B cell (primary cell): ENCODE data around the gene KCNK1. TPM values are rescaled to one million over a fixed set of nuclear protein-coding genes. Genes with fewer than 3 reads are reported as not detected.
"Not testable (repeated sequence)": the region's sequence is repeated elsewhere in the genome, so short reads cannot be mapped to it uniquely, and the experiment has no call there.

Experiments used
- ATAC-seq: fragments of 200-7000 bp; cut with Tn5 transposase; one replicate; pipeline ENCODE4 v1.10.0; 2021; ENCODE audit warnings: low read depth, mild to moderate bottlenecking, moderate number of reproducible peaks, moderate library complexity
- CTCF ChIA-PET: fragments of 350-600 bp; sonication (Branson Sonifier 250); formaldehyde crosslinking; loops from one replicate; lab custom pipeline; 2021; ENCODE audit warnings: antibody characterized with exemption, inconsistent platforms; lab: Charles Lee
- POLR2A ChIA-PET: fragments of 350-600 bp; sonication (Branson Sonifier 250); formaldehyde crosslinking; loops from one replicate; lab custom pipeline; 2021; ENCODE audit warnings: antibody characterized with exemption; lab: Charles Lee
- DNase-seq: peaks from one replicate; pipeline ENCODE4 v3.0.0; 2013
- H2AFZ ChIP-seq: 2 replicates; pipeline ENCODE4 v1.6.1; 2012; ENCODE audit warnings: mild to moderate bottlenecking, low read depth, low read length; ENCODE audit not compliant: insufficient read depth, poor library complexity, severe bottlenecking
- H3K27ac ChIP-seq, 2 donors: 1 replicate in 1 of 2; 2 replicates in 1 of 2; pipeline ENCODE4 v1.5.1; 2012 to 2013; ENCODE audit warnings: low read length in 2 of 2, mild to moderate bottlenecking in 2 of 2, moderate library complexity in 1 of 2
- H3K27me3 ChIP-seq, 4 experiments: fragments of 200-600 bp in 1 of 4; sonication (generic) in 1 of 4; replicated peaks in 1 of 4; 1 replicate in 2 of 4; 2 replicates in 2 of 4; pipeline versions ENCODE4 v1.6.1 to v1.7.0; 2013 to 2016; ENCODE audit warnings: low read length in 3 of 4, mild to moderate bottlenecking in 2 of 4, mixed read lengths in 1 of 4, moderate library complexity in 1 of 4; ENCODE audit not compliant: insufficient read depth in 4 of 4, control insufficient read depth in 3 of 4; ENCODE audit errors: control extremely low read depth in 1 of 4
- H3K36me3 ChIP-seq, 2 experiments: replicated peaks in 1 of 2; 1 replicate in 1 of 2; 2 replicates in 1 of 2; pipeline versions ENCODE4 v1.6.1 to v1.7.1; 2013; ENCODE audit warnings: low read length in 1 of 2; ENCODE audit not compliant: insufficient read depth in 2 of 2, control insufficient read depth in 1 of 2; ENCODE audit errors: control extremely low read depth in 1 of 2, extremely low read depth in 1 of 2
- H3K4me1 ChIP-seq, 2 donors: fragments of 200-600 bp in 1 of 2; sonication (generic) in 1 of 2; 1 replicate in 1 of 2; 2 replicates in 1 of 2; pipeline versions ENCODE4 v1.5.1 to v1.6.1; 2013 to 2017; ENCODE audit warnings: low read length in 2 of 2; ENCODE audit not compliant: control insufficient read depth in 2 of 2, insufficient read depth in 2 of 2
- H3K4me2 ChIP-seq: replicated peaks from 2 replicates; pipeline ENCODE3; 2012; ENCODE audit warnings: mild to moderate bottlenecking, low read depth, low read length; ENCODE audit not compliant: poor library complexity, severe bottlenecking
- H3K4me3 ChIP-seq, 5 experiments: fragments of 200-600 bp in 1 of 5; sonication (generic) in 1 of 5; 1 replicate in 3 of 5; 2 replicates in 2 of 5; pipeline versions ENCODE4 v1.5.1 to v1.7.0; 2011 to 2016; ENCODE audit warnings: low read length in 4 of 5, mild to moderate bottlenecking in 4 of 5, low read depth in 2 of 5, control low read depth in 1 of 5, moderate library complexity in 1 of 5; ENCODE audit not compliant: insufficient read depth in 1 of 5; ENCODE audit errors: control extremely low read depth in 1 of 5, extremely low read depth in 1 of 5
- H3K79me2 ChIP-seq: fragments of 200-600 bp; sonication (generic); one replicate; pipeline ENCODE4 v1.6.0; 2016; ENCODE audit warnings: low read length; ENCODE audit not compliant: control insufficient read depth, insufficient read depth
- H3K9ac ChIP-seq: fragments of 200-600 bp; sonication (generic); 2 replicates; pipeline ENCODE4 v1.6.1; 2017; ENCODE audit warnings: mild to moderate bottlenecking, low read length, moderate library complexity
- H3K9me3 ChIP-seq, 3 donors: one replicate each; pipeline versions ENCODE4 v1.6.1 to v1.7.1; 2013; ENCODE audit warnings: low read length in 2 of 3; ENCODE audit not compliant: control insufficient read depth in 2 of 3, insufficient read depth in 1 of 3; ENCODE audit errors: control extremely low read depth in 1 of 3
- H4K20me1 ChIP-seq: 2 replicates; pipeline ENCODE4 v1.6.0; 2012; ENCODE audit warnings: mild to moderate bottlenecking, low read length; ENCODE audit not compliant: insufficient read depth, control insufficient read depth, poor library complexity, severe bottlenecking
- H3K27ac Mint-ChIP-seq: one replicate; pipeline ENCODE4 v1.8.0; 2021; ENCODE audit warnings: mixed read lengths
- H3K27me3 Mint-ChIP-seq: one replicate; pipeline ENCODE4 v1.8.0; 2021; ENCODE audit warnings: mixed read lengths
- H3K4me1 Mint-ChIP-seq: one replicate; pipeline ENCODE4 v1.8.0; 2021; ENCODE audit warnings: mixed read lengths
- H3K4me3 Mint-ChIP-seq: one replicate; pipeline ENCODE4 v1.8.0; 2021; ENCODE audit warnings: mixed read lengths
- H3K9me3 Mint-ChIP-seq: one replicate; pipeline ENCODE4 v1.8.0; 2022; ENCODE audit warnings: mixed read lengths; ENCODE audit not compliant: insufficient read depth
- CTCF ChIP-seq: fragments of 200-600 bp; IDR thresholded peaks from one replicate; pipeline ENCODE4 v1.8.0; 2022; ENCODE audit warnings: antibody characterized with exemption, mild to moderate bottlenecking
- EZH2 ChIP-seq: IDR thresholded peaks from 2 replicates; pipeline ENCODE4 v1.6.1; 2012; ENCODE audit warnings: borderline replicate concordance, low read depth, mild to moderate bottlenecking, moderate library complexity, low read length; ENCODE audit not compliant: insufficient read depth, poor library complexity, severe bottlenecking
- WGBS: methylation state at CpG from one replicate; pipeline ENCODE4 v1.1.5; 2013; ENCODE audit warnings: missing lambda C conversion rate; ENCODE audit not compliant: insufficient coverage; 5-methylcytosine and 5-hydroxymethylcytosine counted together
- intact Hi-C: fragments of 100-400 bp; cut with micrococcal nuclease; formaldehyde crosslinking; loops from one replicate; pipeline ENCODE4 v1.10.0; 2022
- polyA plus RNA-seq: library from polyadenylated mRNA; depleted of rRNA; stranded (reverse); fragments of >200 nt; gene quantifications from 2 replicates; pipeline ENCODE4 v1.2.3, GENCODE V29; 2012
- total RNA-seq, 2 donors: library from RNA; stranded (reverse); fragments of 120-200 nt in 1 of 2; gene quantifications; 1 replicate in 1 of 2; 2 replicates in 1 of 2; pipeline versions ENCODE4 v1.2.3 to v1.2.4, GENCODE V29; 2013 to 2022

The KCNK1 gene
- total and polyA plus RNA-seq, 2 donors (not counting 1 experiment from before 2014, with no cell fraction given) = not detected

- H3K4me1 Mint-ChIP-seq = peaks cover 2% of the 10 kb centered on the region
- CTCF ChIA-PET = no interaction called here
- POLR2A ChIA-PET = no interaction called here
- DNase-seq (no peak), ATAC-seq (no peak)
- no peaks in the 10 kb centered on the region for H3K36me3 ChIP-seq
- H3K9me3 ChIP-seq = no peaks in the 10 kb centered on the region
- no peaks in the 10 kb centered on the region for H3K79me2 ChIP-seq
- H3K4me3 Mint-ChIP-seq = no peak overlapping the region
- TF ChIP-seq CTCF (no peak), EZH2 (no peak)
- no peaks in the 10 kb centered on the region for H3K9me3 Mint-ChIP-seq
- H3K4me2 ChIP-seq = no peak overlapping the region
- no peaks in the 10 kb centered on the region for H4K20me1 ChIP-seq
- 67% methylated on average over 2 of the region's 3 CpGs for WGBS
- intact Hi-C loops = no loop called here
- no peak overlapping the region for H3K4me3 ChIP-seq
- peaks cover 0 to 27% (median 9%) of the 10 kb centered on the region in 4 experiments for H3K27me3 ChIP-seq
- no peak overlapping the region for H3K27ac Mint-ChIP-seq
- no peak overlapping the region for H2AFZ ChIP-seq
- H3K27ac ChIP-seq = no peak overlapping the region
- no peaks in the 10 kb centered on the region for H3K4me1 ChIP-seq
- H3K9ac ChIP-seq = no peak overlapping the region
- H3K27me3 Mint-ChIP-seq = peaks cover 51% of the 10 kb centered on the region
Observed at GRCh38 chr1:233615571-233615970, 1.7 kb downstream of the KCNK1 start.

DNA sequence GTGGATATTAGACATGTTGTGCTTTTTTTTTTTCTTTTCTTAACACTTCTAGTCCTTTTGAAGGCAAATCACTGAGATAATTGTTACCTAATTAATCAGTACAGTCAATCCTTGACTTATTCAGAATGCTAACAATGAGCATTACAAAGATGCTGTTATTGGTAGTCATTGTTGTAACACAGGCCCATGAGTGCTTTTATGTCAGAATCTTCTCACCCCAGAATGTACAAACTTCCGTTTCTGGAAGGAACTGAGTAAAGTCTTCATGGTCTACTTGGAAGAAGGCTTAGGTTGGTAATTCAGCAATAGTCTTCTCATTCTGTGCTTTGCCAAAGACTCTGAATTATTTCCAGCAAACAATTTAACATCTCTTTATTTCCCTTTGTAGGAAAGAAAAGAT, 3.1 kb downstream of the KCNK1 start:
- no peaks in the 10 kb centered on the region for H3K4me1 ChIP-seq
- no CpG with 5 or more reads among the region's 1 CpG for WGBS
- CTCF ChIA-PET = no interaction called here
- POLR2A ChIA-PET = no interaction called here
- H3K4me3 ChIP-seq = no peak overlapping the region
- no peak overlapping the region for H3K9ac ChIP-seq
- ATAC-seq (no peak), DNase-seq (no peak)
- intact Hi-C loops = no loop called here
- peaks cover 0 to 22% (median 8%) of the 10 kb centered on the region in 4 experiments for H3K27me3 ChIP-seq
- H2AFZ ChIP-seq = no peak overlapping the region
- no peaks in the 10 kb centered on the region for H3K36me3 ChIP-seq
- H3K4me2 ChIP-seq = no peak overlapping the region
- Mint-ChIP-seq H3K27ac (no peak overlapping the region), H3K4me1 (peaks cover 2% of the 10 kb centered on the region), H3K9me3 (no peaks in the 10 kb centered on the region), H3K4me3 (no peak overlapping the region), H3K27me3 (peaks cover 45% of the 10 kb centered on the region)
- H3K79me2 ChIP-seq = no peaks in the 10 kb centered on the region
- no peaks in the 10 kb centered on the region for H4K20me1 ChIP-seq
- TF ChIP-seq EZH2 (no peak), CTCF (no peak)
- no peaks in the 10 kb centered on the region for H3K9me3 ChIP-seq
- no peak overlapping the region for H3K27ac ChIP-seq

- peaks cover 44% of the 10 kb centered on the region for H3K27me3 Mint-ChIP-seq
- H2AFZ ChIP-seq, H3K9me3 ChIP-seq, H3K4me3 ChIP-seq, H3K27ac Mint-ChIP-seq, POLR2A ChIA-PET, H3K4me3 Mint-ChIP-seq, H3K4me2 ChIP-seq, H3K9ac ChIP-seq, H3K4me1 ChIP-seq, H3K4me1 Mint-ChIP-seq, intact Hi-C loops, CTCF ChIA-PET, H3K79me2 ChIP-seq, H3K9me3 Mint-ChIP-seq, ATAC-seq, H3K36me3 ChIP-seq, H4K20me1 ChIP-seq, DNase-seq, H3K27ac ChIP-seq: not testable (repeated sequence)
- peaks cover 0 to 13% (median 5%) of the 10 kb centered on the region in 4 experiments for H3K27me3 ChIP-seq
- 100% methylated on average over 4 of the region's 7 CpGs for WGBS
Observed at GRCh38 chr1:233619414-233619813, 5.5 kb downstream of the KCNK1 start.
